K562 (cell line): Measurements from ENCODE around the gene DUSP19. TPM values are rescaled to one million over a fixed set of nuclear protein-coding genes. Genes with fewer than 3 reads are reported as not detected.

Experiments used
- CBX5 ChIP-seq: IDR thresholded peaks from 2 replicates; pipeline ENCODE4 v1.6.1; 2014; ENCODE audit warnings: low read depth, borderline replicate concordance
- CC2D1A ChIP-seq: fragments of 450-650 bp; IDR thresholded peaks from 2 replicates; pipeline ENCODE4 v1.6.1; 2017; ENCODE audit warnings: mild to moderate bottlenecking
- HDAC8 ChIP-seq: fragments of 450-650 bp; IDR thresholded peaks from 2 replicates; pipeline ENCODE4 v1.6.1; 2016; ENCODE audit warnings: mild to moderate bottlenecking, missing genetic modification characterization, moderate library complexity, missing compliant biosample characterization
- HEY1 ChIP-seq: fragments of 250-450 bp; sonication (Bioruptor Pico); IDR thresholded peaks from 2 replicates; pipeline ENCODE4 v1.5.0; 2020; ENCODE audit warnings: mild to moderate bottlenecking, moderate library complexity, borderline replicate concordance
- JUN ChIP-seq, 2 experiments: sonication (generic) in 1 of 2; formaldehyde crosslinking in 1 of 2; IDR thresholded peaks; 2 replicates each; pipeline versions ENCODE4 v1.6.1 to v1.8.0; 2012 to 2022; ENCODE audit warnings: borderline replicate concordance in 2 of 2, mild to moderate bottlenecking in 2 of 2, improper control_type of control experiment in 1 of 2, low read depth in 1 of 2, low read length in 1 of 2, missing genetic modification reagents in 1 of 2
- L3MBTL2 ChIP-seq: fragments of 450-650 bp; IDR thresholded peaks from 2 replicates; pipeline ENCODE4 v1.6.1; 2016; ENCODE audit warnings: mild to moderate bottlenecking, moderate library complexity
- MBD2 ChIP-seq: sonication (generic); IDR thresholded peaks from 2 replicates; pipeline ENCODE4 v1.6.1; 2016; ENCODE audit warnings: low read depth, borderline replicate concordance
- NFRKB ChIP-seq: fragments of 450-650 bp; IDR thresholded peaks from 2 replicates; pipeline ENCODE4 v1.6.1; 2016; ENCODE audit warnings: low read depth
- NR3C1 ChIP-seq: sonication (generic); formaldehyde crosslinking; IDR thresholded peaks from 2 replicates; pipeline ENCODE4 v1.8.1; 2022; ENCODE audit warnings: missing genetic modification reagents
- PHF8 ChIP-seq: fragments of 200-600 bp; sonication (generic); IDR thresholded peaks from 2 replicates; pipeline ENCODE4 v1.6.1; 2012; ENCODE audit warnings: mixed run types, mild to moderate bottlenecking, inconsistent platforms, low read length, moderate library complexity, borderline replicate concordance
- PURB ChIP-seq: sonication (generic); formaldehyde crosslinking; IDR thresholded peaks from 2 replicates; pipeline ENCODE4 v1.9.0; 2021; ENCODE audit warnings: low read depth, mild to moderate bottlenecking, missing genetic modification reagents
- SMAD4 ChIP-seq: fragments of 250-450 bp; sonication (Bioruptor Pico); conservative IDR thresholded peaks from 2 replicates; pipeline ENCODE4 v1.8.0; 2021; ENCODE audit warnings: inconsistent platforms, mild to moderate bottlenecking, moderate library complexity
- XRCC5 ChIP-seq: fragments of 200-400 bp; formaldehyde crosslinking; IDR thresholded peaks from 2 replicates; pipeline ENCODE4 v1.6.1; 2017; ENCODE audit warnings: low read depth, mild to moderate bottlenecking, low read length
- polyA plus RNA-seq, 8 experiments: library from polyadenylated mRNA; depleted of rRNA in 4 of 8; stranded (reverse) in 5 of 8; unstranded in 3 of 8; fragments of >200 nt; fragmentation: Nextera tagmentation in 2 of 8; fragmentation: Illumina TruSeq in 1 of 8; extraction: Ambion mirVana in 2 of 8; extraction: Trizol in 1 of 8; gene quantifications; 2 replicates each; pipeline versions ENCODE4 v1.2.1 to v1.2.3, GENCODE V29; 2011 to 2014; ENCODE audit warnings: inconsistent platforms in 1 of 8, missing spikeins in 1 of 8
- total RNA-seq, 7 experiments: library from RNA; depleted of rRNA in 6 of 7; stranded (reverse); fragments of >200 nt in 6 of 7; fragmentation: Illumina TruSeq in 2 of 7; extraction: Trizol in 2 of 7; gene quantifications; 2 replicates each; pipeline versions ENCODE4 v1.2.1 to v1.2.3, GENCODE V29; 2011 to 2021; ENCODE audit warnings: low replicate concordance in 1 of 7
- TF ChIP-seq, protein P1 (sequence below): fragments of 450-650 bp; IDR thresholded peaks from 2 replicates; pipeline ENCODE4 v1.6.1; 2018; ENCODE audit not compliant: partially characterized antibody
- TF ChIP-seq, protein P2 (sequence below): fragments of 250-450 bp; sonication (Bioruptor Pico); IDR thresholded peaks from 2 replicates; pipeline ENCODE4 v1.5.0; 2021
- TF ChIP-seq, protein P3 (sequence below): fragments of 450-650 bp; IDR thresholded peaks from 2 replicates; pipeline ENCODE4 v1.6.1; 2016; ENCODE audit warnings: borderline replicate concordance
- TF ChIP-seq, protein P4 (sequence below), 2 experiments: fragments of 450-650 bp; IDR thresholded peaks; 2 replicates each; pipeline ENCODE4 v1.6.1; 2016

The DUSP19 gene
- total and polyA plus RNA-seq, 9 of the 15 experiments (the other 6 are each of a cell fraction or from before 2014, with no cell fraction given), result 1.6 to 6.3 (median 3.1) TPM

DNA sequence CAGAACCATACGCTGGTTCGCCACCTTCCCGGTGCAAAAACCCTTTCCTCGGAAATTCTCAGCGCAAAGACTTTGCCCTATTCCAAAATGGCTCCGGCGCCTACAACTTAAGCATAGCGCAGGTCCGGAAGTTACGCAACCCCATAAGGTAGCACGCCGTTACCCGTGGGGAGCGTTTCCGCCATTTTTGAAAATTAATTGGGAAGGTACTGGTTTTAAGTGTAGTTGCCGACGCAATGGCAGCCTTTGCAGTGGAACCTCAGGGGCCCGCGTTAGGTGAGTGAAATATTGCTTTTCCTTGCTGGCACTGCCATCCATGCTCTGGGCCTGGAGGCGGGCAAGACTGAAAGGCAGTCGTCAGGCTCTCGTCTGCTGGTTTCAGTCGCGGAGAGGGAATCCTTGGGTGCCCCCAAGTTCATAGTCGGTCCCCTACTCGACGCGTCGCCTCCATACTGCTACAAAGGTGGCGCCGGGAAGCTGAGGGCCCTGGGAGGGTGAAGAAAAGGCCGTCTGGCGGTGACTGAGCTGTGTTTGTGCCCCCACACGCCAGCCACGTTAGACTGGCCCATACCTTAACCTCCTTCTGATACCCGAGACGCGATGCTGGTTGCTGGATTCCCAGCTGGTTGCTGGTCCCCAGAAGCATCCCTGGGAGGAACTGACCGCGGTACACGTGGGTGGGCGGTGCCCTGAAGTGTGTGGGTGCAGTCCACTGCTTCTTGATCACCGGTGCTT, 45.8 kb downstream of the DUSP19 start, which contains the start of gene NUP35 (continued):
- TF ChIP-seq, protein P1, sequence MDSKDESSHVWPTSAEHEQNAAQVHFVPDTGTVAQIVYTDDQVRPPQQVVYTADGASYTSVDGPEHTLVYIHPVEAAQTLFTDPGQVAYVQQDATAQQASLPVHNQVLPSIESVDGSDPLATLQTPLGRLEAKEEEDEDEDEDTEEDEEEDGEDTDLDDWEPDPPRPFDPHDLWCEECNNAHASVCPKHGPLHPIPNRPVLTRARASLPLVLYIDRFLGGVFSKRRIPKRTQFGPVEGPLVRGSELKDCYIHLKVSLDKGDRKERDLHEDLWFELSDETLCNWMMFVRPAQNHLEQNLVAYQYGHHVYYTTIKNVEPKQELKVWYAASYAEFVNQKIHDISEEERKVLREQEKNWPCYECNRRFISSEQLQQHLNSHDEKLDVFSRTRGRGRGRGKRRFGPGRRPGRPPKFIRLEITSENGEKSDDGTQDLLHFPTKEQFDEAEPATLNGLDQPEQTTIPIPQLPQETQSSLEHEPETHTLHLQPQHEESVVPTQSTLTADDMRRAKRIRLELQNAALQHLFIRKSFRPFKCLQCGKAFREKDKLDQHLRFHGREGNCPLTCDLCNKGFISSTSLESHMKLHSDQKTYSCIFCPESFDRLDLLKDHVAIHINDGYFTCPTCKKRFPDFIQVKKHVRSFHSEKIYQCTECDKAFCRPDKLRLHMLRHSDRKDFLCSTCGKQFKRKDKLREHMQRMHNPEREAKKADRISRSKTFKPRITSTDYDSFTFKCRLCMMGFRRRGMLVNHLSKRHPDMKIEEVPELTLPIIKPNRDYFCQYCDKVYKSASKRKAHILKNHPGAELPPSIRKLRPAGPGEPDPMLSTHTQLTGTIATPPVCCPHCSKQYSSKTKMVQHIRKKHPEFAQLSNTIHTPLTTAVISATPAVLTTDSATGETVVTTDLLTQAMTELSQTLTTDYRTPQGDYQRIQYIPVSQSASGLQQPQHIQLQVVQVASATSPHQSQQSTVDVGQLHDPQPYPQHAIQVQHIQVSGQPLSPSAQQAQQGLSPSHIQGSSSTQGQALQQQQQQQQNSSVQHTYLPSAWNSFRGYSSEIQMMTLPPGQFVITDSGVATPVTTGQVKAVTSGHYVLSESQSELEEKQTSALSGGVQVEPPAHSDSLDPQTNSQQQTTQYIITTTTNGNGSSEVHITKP, result peak; percentile 75
- TF ChIP-seq PURB (CRISPR knock-in tag) (no peak), HEY1 (CRISPR knock-in tag) (no peak), NR3C1 (peak; percentile 54; the same call in 1 of the 2 replicates), MBD2 (peak; percentile 62; the same call in 1 of the 2 replicates), NFRKB (peak; percentile 99), SMAD4 (CRISPR knock-in tag) (peak; percentile 55; the same call in 1 of the 2 replicates), PHF8 (peak; percentile 93), CC2D1A (peak; percentile 82), JUN (IDR thresholded peaks at IDR 0.05; ENCODE audit: borderline replicate concordance, low read depth, low read length) (peak; percentile 73), JUN (CRISPR knock-in tag; IDR thresholded peaks at IDR 0.05; ENCODE audit: borderline replicate concordance) (0 out of 2 replicates have a peak, but pooled peaks have one; percentile 29), CBX5 (no peak), XRCC5 (0 out of 2 replicates have a peak, but pooled peaks have one; percentile 60), HDAC8 (tag) (peak; percentile 62; the same call in 1 of the 2 replicates), L3MBTL2 (peak; percentile 73; the same call in 1 of the 2 replicates)
- TF ChIP-seq, protein P2, sequence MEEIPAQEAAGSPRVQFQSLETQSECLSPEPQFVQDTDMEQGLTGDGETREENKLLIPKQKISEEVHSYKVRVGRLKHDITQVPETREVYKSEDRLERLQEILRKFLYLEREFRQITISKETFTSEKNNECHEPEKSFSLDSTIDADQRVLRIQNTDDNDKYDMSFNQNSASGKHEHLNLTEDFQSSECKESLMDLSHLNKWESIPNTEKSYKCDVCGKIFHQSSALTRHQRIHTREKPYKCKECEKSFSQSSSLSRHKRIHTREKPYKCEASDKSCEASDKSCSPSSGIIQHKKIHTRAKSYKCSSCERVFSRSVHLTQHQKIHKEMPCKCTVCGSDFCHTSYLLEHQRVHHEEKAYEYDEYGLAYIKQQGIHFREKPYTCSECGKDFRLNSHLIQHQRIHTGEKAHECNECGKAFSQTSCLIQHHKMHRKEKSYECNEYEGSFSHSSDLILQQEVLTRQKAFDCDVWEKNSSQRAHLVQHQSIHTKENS (CRISPR knock-in tag), result no peak
- TF ChIP-seq, protein P3, sequence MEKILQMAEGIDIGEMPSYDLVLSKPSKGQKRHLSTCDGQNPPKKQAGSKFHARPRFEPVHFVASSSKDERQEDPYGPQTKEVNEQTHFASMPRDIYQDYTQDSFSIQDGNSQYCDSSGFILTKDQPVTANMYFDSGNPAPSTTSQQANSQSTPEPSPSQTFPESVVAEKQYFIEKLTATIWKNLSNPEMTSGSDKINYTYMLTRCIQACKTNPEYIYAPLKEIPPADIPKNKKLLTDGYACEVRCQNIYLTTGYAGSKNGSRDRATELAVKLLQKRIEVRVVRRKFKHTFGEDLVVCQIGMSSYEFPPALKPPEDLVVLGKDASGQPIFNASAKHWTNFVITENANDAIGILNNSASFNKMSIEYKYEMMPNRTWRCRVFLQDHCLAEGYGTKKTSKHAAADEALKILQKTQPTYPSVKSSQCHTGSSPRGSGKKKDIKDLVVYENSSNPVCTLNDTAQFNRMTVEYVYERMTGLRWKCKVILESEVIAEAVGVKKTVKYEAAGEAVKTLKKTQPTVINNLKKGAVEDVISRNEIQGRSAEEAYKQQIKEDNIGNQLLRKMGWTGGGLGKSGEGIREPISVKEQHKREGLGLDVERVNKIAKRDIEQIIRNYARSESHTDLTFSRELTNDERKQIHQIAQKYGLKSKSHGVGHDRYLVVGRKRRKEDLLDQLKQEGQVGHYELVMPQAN, result peak; percentile 99
- TF ChIP-seq, protein P4, sequence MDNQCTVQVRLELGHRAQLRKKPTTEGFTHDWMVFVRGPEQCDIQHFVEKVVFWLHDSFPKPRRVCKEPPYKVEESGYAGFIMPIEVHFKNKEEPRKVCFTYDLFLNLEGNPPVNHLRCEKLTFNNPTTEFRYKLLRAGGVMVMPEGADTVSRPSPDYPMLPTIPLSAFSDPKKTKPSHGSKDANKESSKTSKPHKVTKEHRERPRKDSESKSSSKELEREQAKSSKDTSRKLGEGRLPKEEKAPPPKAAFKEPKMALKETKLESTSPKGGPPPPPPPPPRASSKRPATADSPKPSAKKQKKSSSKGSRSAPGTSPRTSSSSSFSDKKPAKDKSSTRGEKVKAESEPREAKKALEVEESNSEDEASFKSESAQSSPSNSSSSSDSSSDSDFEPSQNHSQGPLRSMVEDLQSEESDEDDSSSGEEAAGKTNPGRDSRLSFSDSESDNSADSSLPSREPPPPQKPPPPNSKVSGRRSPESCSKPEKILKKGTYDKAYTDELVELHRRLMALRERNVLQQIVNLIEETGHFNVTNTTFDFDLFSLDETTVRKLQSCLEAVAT (IDR thresholded peaks at IDR 0.05), result peak in 1 of 2 experiments; percentile 40; a peak in 1 of 4 replicates
